Esophagus squamous epithelium (tissue), 4 donors: ENCODE data around the gene SOS1.
"Not testable (repeated sequence)": the region's sequence is repeated elsewhere in the genome, so short reads cannot be mapped to it uniquely, and the experiment has no call there.

Experiments used
- CTCF ChIP-seq, 6 experiments: fragments of 450-650 bp in 4 of 6; fragments of 200-600 bp in 2 of 6; sonication (generic) in 2 of 6; IDR thresholded peaks; one replicate each; pipeline ENCODE4 v1.5.1; 2016 to 2019; ENCODE audit warnings: antibody characterized with exemption in 6 of 6, mild to moderate bottlenecking in 4 of 6, moderate library complexity in 4 of 6
- POLR2A ChIP-seq, 4 donors: fragments of 450-650 bp; IDR thresholded peaks; one replicate each; pipeline ENCODE4 v1.6.1; 2017; ENCODE audit warnings: antibody characterized with exemption in 4 of 4, mild to moderate bottlenecking in 4 of 4, moderate library complexity in 3 of 4

- TF ChIP-seq POLR2A, CTCF (IDR thresholded peaks at IDR 0.05): not testable (repeated sequence)
Observed at GRCh38 chr2:38936516-38936915, 184.3 kb downstream of the SOS1 start.
